NB4 (cell line): ENCODE data around the gene MYOM1.

Experiments
- POLR2A ChIP-seq: IDR thresholded peaks from 2 replicates; pipeline ENCODE4 v1.6.1; 2011; ENCODE audit warnings: mild to moderate bottlenecking; ENCODE audit not compliant: insufficient read length; ENCODE audit errors: extremely low read depth
- TF ChIP-seq, protein P1 (sequence below): IDR thresholded peaks from one replicate; pipeline ENCODE4 v1.5.1; 2012; ENCODE audit warnings: low read depth, low read length

DNA sequence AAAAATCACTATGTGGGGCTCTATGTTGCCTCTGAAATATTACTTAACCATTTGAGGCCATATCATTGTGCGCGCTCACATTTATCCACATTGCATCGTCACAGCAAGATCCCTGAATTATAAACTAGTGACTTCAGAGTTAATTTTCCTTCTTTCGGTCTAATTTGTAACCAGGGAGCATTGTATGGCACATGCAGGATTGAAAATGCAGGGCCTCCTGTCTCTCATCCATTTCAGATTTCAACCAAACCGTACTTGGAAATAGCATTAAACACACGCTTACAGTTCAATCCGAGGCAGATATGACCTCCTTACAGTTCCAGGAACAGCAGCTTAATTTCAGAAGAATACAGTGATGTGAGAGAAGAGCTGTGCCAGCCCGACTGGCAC is 532 bp downstream of the MYOM1 start:
- TF ChIP-seq POLR2A, result no peak
- TF ChIP-seq, protein P1, sequence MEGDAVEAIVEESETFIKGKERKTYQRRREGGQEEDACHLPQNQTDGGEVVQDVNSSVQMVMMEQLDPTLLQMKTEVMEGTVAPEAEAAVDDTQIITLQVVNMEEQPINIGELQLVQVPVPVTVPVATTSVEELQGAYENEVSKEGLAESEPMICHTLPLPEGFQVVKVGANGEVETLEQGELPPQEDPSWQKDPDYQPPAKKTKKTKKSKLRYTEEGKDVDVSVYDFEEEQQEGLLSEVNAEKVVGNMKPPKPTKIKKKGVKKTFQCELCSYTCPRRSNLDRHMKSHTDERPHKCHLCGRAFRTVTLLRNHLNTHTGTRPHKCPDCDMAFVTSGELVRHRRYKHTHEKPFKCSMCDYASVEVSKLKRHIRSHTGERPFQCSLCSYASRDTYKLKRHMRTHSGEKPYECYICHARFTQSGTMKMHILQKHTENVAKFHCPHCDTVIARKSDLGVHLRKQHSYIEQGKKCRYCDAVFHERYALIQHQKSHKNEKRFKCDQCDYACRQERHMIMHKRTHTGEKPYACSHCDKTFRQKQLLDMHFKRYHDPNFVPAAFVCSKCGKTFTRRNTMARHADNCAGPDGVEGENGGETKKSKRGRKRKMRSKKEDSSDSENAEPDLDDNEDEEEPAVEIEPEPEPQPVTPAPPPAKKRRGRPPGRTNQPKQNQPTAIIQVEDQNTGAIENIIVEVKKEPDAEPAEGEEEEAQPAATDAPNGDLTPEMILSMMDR, result no peak
